Dermis microvascular lymphatic vessel endothelial cell (primary cell): ENCODE results near the gene CNTN4. TPM values are rescaled to one million over a fixed set of nuclear protein-coding genes. Genes with fewer than 3 reads are reported as not detected.
"Not testable (repeated sequence)": the region's sequence is repeated elsewhere in the genome, so short reads cannot be mapped to it uniquely, and the experiment has no call there.

Experiments used
- DNase-seq, 2 donors: peaks; one replicate each; pipeline versions ENCODE4 v3.0.0 to v3.0.0-alpha.2; 2010; ENCODE audit warnings: low read depth in 2 of 2
- total RNA-seq: library from RNA; depleted of rRNA; stranded (reverse); fragments of >200 nt; gene quantifications from 2 replicates; pipeline ENCODE4 v1.2.1, GENCODE V29; 2014

Gene CNTN4
- total RNA-seq, 1 donor from 2014 or later = not detected

DNA sequence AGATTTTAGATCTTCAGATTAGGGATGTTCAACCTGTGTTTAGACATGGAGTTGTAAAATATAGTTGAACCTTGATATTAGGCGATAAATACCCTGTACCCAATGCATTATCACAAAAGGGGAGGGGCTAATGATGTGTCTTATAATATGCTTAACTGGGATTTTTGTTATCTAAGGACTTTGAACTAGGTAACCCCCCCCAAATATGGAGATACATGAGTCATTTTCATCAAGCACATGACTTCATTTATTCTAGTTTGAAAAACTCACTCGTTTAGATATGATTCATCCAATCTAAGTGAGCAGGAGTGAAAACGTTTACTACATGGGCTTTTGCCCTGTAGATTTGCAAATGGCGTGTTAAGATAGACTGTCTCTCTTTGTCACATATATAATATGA lies 799.2 kb downstream of the CNTN4 start:
- no peak for DNase-seq

DNA sequence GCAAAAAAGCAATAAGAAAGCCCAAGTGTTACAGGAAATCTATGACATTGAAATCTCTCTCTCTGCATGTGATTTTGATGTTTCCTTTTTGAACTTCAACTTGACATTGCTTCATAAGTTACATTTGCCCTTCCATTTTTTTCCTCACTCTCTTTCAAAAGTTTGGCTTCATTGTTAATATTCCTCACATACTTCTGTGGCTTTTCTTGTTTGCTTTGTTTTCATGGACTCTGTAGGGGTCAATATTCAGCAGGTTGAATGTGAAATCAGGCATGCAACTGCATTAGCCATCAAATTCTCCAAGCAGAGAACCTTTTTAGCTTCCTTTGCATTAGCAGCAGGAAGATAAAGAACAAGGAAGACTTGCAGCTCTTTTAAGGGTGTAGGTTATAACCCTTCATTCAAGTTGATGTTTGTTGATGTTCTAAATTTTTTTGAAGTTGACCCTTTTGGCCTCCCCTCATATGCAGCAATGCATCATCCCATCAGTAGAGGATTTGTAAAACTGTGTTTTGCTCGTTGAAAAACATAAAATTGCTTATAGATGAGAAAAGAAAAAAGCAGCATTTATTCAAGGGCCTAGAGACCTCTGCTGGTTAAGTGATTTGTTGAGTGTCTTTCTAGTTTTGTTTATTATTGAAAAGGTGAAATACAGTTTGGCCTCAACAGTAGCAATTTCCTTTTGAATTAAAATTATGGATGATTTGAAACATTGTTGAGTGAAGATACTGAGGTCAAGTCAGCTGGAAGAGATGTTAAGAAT lies 800.1 kb downstream of the CNTN4 start:
- no peak for DNase-seq

DNA sequence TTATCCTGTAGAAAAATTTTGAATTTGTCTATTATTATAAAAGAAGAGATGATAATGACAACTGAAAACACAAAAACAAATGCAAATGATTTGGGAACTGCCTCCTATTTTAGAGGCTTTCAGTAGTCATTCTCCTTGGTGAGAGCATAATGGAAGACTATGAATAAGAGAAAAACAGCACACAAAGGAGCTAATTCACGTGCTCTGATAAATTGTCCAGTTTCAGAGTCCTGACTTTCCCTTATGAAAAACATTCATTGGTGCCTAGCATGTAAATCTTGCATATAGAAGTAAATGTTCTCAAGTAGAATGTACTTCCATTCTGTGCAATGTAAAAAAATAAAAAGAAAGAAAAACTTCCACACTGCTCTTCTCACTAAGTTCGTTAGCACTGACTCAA lies 805.4 kb downstream of the CNTN4 start:
- DNase-seq = no peak

DNA sequence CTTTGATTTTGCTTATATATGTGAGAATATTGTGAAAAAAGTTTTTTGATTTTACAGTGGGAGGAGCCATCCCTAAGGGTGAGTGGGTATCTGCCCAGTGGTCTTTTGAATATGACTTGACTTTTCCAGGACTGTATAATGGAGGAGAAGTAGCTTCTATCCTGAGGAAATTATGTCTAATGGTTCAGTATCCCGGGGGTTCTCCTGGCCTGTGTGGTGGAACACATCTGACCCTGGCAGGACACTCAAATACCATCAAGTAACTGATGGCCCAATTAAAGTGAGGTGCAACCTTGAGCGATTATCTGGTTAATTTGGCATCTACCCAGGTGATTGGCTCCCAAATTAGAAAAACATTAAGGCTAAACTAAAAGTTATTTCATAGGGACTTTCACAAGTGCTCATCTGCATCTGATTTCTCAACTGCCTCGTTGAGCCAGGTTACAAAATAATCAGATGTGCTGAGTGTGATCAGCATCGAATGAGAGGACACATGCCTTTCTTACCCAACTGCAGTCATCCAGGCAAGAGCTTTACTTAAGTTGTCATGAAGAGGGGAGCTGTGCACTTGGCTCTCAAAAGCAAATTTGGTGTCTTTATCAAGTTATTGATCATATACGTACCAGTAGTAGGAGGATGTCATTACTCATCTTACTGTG lies 810.2 kb downstream of the CNTN4 start:
- DNase-seq = no peak

DNA sequence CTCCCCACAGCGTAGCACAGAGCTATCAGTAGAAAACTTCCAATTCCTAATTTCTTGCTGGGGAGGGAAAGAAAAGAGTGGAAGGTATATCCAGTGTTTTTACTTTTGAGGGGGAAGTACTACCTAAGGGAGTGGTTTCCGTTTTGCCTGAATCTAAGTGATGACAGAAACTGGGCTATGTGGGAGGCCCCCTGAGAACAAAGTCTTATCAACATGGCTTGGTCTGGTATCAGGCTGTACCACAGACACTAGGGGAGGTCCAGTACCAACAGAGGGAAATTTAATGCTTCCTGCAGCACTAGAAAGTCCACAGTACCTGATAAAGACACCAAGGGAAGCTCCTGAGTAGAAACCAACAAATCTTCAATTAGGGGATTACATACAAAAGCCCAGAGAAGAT lies 812.3 kb downstream of the CNTN4 start:
- DNase-seq = no peak

DNA sequence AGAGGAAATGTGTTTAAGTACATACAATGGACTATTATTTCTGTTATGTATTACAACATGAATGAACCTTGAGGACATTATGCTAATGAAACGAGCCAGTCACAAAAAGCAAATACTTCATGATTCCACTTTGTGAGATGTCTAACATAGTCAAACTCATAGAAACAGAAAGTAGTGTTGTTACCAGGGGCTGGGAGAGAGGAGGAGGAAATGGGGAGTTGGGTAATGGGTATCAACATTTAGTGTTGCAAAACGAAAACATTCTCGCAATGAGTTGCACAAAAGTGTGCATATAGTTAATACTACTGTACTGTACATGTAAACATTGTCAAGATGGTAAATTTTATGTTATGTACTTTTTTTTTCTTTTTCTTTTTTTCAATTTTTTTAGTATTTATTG lies 817.2 kb downstream of the CNTN4 start:
- no peak for DNase-seq

DNA sequence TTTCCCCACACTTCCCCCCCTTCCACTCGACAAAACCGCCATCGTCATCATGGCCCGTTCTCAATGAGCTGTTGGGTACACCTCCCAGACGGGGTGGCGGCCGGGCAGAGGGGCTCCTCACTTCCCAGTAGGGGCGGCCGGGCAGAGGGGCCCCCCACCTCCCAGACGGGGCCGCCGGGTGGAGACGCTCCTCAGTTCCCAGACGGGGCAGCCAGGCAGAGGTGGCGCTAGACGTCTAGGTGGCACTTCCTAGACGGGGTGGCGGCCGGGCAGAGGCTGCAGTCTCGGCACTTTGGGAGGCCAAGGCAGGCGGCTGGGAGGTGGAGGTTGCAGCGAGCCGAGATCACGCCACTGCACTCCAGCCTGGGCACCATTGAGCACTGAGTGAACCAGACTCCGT lies 818.0 kb downstream of the CNTN4 start:
- not testable (repeated sequence) for DNase-seq

DNA sequence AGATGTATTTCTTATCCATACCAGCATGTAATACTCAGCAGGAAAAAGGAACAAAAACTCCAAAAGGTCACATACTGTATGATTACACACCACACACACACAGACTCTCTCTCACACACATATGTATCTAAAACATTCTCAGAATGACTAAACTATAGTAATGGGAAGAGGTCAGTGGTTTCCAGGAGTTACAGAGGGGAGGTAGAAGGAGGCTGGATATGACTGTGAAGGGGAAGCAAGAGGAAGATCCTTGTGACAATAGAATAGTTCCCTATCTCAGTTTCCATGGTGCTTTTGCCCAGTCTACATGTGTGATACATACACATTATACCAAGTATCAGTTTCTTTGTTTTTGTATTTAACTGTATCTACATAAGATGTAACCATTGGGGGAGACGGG lies 821.4 kb downstream of the CNTN4 start:
- no peak for DNase-seq

DNA sequence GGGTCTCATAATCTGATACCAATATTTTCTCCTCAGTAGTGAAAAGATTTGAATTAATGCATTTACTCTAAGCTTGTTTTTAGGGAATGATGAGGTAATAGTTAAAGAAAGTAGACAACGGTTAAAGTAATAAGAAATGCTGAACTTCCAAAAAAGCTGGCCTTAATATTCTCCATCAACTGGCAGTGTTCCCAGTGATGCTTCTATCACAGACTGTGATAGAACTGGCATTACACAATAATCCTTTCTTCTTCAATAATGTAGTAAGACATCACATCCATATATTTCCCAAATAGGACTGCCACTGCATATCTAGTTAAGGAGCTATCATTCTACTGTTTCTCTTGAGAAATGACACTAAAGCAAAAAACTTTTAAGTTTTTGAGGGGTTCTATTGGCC lies 822.8 kb downstream of the CNTN4 start:
- no peak for DNase-seq

DNA sequence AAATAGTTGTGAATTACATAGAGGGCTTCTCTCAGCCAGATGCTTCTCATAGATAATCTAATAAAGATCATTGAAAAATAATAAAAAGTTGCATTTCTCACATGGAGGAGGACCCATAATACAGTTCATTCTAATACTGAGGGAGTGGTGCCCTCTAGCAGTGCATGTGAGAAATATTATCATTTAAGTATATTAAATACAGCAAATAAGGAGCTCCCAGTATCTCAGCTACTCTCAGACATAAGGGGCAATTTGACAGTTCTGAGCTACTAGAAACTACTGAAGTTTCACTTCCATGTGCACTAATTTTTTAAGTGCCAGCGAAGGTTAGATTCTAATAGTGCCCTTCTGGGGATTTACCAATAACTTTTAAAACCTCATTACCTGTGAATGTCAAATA lies 823.2 kb downstream of the CNTN4 start:
- DNase-seq = no peak

DNA sequence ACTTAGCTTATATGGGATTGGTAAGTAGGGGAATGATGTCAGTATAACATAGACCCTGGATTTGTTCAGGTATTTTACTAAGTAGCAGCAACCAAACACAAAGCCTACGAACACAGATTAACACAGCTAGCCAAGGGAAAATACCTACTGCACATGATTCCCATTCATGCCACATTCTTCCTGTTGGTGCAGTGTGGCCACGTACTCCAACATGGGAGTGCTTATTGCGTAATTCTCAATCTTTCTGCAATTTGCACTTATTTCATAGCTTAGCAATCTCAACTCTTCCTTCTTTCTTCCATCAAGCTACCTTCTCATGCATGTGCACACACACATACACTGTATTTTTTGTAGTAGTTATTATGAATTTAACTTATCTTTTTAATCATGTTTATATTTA lies 824.7 kb downstream of the CNTN4 start:
- DNase-seq = no peak

DNA sequence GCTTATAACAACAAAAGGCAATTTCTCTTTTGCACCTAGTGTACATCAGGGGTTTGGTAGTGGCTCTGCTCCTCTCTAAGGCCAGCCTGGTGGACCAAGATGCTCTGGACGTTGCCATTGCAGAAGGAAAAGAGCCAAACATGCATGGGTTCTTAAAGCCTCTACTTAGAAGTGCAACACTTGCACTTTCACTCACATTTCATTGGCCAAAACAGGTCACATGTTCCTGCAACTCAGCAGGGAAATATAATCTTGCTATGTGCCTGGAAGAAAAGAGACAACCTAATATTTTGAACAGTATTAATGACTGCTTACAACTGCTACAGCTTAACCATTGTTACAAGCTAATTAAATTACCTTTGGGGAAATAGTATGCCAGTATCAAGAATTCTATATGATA lies 828.6 kb downstream of the CNTN4 start:
- DNase-seq = no peak

DNA sequence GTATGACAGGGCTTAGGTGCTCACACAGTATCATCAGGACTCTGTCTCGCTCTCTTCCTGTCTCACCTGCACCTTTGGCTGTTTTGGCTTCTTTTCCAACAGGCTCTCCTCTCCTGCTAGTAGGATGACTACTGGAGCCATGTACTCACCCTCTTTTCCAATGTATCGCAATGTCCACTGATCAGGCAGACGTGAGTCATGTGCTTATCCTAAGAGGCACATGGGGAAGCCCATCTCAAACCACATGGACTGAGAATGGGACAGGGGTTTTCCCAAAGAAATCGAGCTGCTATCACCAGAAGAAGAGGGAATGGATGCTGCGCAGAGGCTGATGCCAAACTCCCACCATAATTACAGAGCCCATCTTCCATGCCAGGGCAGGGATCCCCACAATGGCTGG lies 830.9 kb downstream of the CNTN4 start:
- DNase-seq = no peak

DNA sequence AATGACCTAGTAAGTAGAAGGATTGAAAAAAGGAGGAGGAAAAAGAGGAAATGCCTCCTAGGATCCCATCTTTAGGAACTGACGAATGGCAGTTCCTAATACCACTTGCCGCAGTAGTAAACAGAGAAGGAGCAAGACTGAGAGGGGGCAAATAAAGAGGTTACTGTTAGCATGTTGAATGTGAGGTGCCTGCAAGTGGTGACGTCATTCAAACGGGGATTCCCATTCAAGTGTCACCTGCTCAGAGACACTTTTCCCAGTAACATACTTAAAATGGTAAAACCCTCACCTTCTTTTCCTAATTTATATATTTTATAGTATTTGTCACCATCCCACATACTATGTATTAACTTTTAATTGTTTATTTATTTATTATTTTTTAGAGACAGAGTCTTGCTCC lies 832.6 kb downstream of the CNTN4 start:
- DNase-seq = no peak

DNA sequence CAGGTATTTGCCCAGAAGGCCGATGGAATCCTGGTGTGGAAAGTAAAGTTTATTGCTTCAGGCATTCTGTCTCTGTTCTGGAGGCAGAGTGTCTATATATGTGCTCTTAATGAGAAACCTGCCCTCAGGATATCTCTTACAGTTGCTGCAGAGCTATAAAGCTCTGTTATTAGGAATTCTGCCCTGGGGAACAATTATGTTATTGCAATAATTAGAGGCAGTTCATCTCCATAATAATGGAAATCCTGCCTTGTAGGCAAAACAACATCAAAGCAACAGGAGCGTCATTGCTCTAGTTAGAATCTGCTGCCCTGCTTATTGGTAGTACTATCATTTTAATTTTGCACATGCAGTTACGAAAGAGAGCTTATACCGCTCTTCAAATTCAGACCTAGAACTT lies 835.9 kb downstream of the CNTN4 start:
- no peak for DNase-seq

DNA sequence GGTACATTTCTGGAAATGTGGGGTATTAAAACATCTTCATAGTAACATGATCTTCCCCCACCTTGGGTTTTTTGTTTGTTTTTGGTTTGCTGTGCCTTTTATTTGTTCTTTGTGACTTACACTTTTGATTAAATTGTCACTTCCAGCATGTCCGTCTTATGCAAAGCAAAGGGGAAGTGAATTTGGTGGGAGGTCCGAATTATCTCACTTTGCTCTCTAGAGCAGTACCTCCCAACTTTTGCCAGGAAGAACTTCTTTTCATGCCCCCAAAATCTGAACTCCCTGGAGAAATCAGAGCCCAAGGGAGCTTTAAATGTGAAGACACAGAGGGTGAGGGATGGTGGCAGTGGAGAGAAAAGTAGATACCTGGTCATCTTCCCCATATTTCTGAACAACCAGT lies 838.4 kb downstream of the CNTN4 start:
- no peak for DNase-seq

DNA sequence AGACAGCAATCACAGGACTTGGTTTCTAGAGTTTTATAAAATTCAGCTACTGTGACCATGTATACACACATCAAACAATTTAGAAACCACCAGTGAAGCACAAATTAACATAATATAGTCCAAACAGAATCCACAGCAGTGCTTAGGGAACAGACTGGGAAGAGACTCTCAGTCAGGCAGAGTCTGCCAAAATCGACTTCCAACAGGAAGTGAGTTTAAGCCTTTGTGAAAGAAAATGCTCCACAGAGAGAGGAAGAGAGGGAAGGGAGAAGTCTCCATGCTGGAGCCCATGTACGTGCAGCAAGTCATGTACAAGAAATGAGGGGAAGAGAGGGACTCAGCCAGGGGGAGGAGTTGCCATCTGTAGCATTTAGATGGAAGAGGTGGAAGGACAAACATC lies 838.9 kb downstream of the CNTN4 start:
- no peak for DNase-seq

DNA sequence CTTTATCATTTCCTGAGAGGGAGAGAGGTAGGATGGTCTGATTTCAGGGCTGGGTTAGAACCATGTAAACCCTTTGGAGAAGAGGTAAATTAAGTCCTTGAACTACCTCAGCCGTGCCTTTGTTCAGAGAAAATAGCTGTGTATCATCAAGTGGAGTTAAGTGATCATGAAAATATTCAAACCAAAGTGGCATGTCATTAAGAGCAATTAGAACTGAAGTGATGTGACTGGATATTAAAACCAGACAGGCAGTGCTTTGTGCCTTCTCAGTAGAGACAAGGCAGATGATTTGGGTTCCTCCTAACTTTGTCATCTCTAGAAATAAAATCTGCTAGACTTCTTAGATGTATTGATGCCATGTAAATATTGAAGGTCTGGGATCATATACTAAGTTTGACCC lies 840.0 kb downstream of the CNTN4 start:
- DNase-seq = no peak

DNA sequence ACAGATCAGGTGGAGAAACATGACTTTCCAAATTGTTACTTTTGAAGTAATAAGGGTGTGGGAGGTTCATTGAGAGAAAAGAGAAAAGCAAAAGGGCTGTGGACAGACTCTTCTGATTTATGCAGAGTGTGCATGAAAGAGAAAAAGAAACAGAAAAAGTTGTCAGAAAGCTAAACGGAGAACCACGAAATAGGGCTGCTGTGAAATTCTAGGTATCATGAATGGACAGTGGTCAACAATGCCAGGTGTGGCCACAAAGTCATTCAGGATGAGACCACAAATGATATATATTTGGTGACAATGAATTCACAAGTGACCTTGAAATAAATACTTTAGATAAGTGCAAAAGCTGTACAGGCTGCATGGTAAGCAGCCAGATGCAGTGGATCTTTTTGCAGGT lies 841.4 kb downstream of the CNTN4 start:
- no peak for DNase-seq

DNA sequence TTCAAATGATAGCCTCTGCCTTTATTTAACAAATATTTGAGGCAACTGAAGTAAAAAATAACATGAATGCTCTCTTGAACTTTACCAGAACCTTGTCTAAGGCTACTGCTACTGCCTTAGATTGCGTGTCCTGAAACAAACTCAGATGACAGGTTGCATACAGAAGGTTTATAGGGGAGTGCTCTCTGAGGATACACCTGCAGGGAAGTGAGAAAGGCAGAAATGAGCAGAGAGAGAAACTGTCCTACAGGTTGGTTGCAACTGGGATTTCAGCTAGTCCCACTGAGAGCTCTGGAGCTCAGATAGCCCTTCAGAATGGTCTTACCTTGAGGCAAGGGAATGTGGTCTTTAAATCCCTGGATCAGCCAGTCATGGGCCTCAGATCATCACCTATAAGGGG lies 846.0 kb downstream of the CNTN4 start:
- no peak for DNase-seq

DNA sequence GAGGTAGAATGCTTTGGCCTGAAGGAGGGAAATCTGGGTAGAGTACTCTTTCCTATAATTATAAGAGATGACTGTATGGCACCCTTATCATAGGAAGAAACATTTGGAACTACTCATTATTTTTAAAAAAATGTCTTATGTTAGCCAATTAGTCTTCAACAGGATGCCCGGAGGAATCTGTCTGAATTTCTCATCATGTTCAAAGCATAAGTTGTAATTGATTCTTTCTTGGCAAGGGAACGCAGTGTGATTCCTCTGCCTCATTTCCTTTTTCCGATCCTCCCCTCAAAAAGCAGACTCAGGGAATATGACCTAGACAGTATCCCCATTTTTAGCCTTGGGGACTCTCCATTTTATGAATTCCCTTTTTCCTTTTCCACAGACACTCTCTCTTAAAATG lies 846.5 kb downstream of the CNTN4 start:
- DNase-seq = no peak

DNA sequence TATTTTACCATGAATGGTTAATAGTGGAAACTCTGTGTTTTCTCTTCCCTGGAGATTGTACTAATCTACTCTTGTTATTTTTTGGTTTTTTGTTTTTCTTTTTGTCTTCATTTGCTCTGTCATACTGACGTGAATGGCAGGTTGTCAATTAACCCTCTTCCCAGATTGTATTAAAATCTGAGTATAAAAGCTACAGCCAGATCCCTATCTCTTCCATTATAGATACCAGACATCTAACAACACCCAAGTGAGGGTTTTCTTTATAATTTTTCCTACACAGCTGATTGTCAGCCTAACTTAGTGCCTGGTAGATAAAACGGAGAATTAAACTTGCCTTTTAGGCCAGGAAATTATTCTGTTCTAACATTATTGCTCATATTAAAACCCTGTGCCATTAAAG lies 848.9 kb downstream of the CNTN4 start:
- DNase-seq = no peak

DNA sequence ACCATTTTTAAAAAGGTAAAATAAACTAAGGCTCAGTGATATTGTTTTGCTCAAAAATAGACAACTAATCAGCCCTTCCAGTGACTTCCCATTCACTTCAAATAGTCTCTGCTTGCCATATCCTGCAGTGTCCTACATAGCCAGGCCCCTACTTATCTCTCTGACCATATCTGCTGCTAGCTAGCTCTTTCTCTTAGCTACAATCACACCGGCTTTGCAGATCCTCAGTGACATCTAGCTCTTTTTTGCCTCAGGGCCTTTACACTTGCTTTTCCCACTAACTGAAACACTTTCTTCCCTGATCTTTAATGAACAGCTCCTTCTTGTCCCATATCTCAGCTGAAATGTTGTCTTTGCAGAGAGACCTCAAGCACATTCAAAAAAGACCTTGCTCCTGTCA lies 850.2 kb downstream of the CNTN4 start:
- no peak for DNase-seq

DNA sequence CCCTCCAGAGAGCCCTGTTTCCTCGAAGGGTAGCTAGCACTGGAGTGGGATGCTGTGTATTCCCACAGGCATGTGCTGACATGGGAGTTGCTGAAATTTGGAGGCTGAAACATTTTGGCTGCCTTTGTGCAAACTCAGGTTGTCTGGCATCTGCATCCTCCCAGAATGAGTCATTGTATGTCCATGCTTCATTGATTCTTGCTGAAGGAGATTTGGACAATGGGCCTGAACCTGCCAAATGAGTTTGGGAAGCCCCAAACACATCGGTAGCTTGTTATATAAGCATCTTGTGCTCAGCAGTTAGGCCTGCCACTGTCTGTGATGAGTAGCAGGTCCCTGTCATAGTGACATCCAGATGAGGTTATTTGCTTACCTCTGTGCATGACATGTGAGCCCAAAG lies 851.5 kb downstream of the CNTN4 start:
- no peak for DNase-seq
